Mucosa of descending colon (tissue), 3 donors: ENCODE data around the gene RDH13. TPM values are rescaled to one million over a fixed set of nuclear protein-coding genes. Genes with fewer than 3 reads are reported as not detected.

Source experiments
- ATAC-seq: fragments of 200-7000 bp; cut with Tn5 transposase; one replicate; pipeline ENCODE4 v1.9.1; 2020; ENCODE audit warnings: mild to moderate bottlenecking, moderate library complexity
- DNase-seq, 3 donors: peaks; one replicate each; pipeline ENCODE4 v3.0.0-alpha.2; 2020
- H3K36me3 ChIP-seq: fragments of 200-600 bp; one replicate; pipeline ENCODE4 v1.8.0; 2021; ENCODE audit warnings: low read depth, mild to moderate bottlenecking
- H3K4me1 ChIP-seq: fragments of 200-600 bp; one replicate; pipeline ENCODE4 v1.8.0; 2021; ENCODE audit warnings: low read depth, mild to moderate bottlenecking
- H3K4me3 ChIP-seq: fragments of 200-600 bp; one replicate; pipeline ENCODE4 v1.8.0; 2021; ENCODE audit warnings: mild to moderate bottlenecking
- H3K9me3 ChIP-seq: fragments of 200-600 bp; one replicate; pipeline ENCODE4 v1.8.0; 2021; ENCODE audit warnings: mild to moderate bottlenecking
- intact Hi-C, 2 donors: fragments of 100-400 bp; cut with DNase I in 1 of 2; cut with micrococcal nuclease in 1 of 2; formaldehyde crosslinking; loops; one replicate each; pipeline versions ENCODE4 v1.11.0 to v1.11.1; 2022; cut with DNase I, micrococcal nuclease
- total RNA-seq, 3 donors: library from RNA; stranded (reverse); fragmentation: NEBNext Ultra II Directional in 2 of 3; extraction: Animal tissue kit (Norgen Biotek cat#: 25700) in 2 of 3; gene quantifications; one replicate each; pipeline versions ENCODE4 v1.2.1 to v1.2.4, GENCODE V29; 2021 to 2023
- TF ChIP-seq, protein P1 (sequence below): fragments of 200-600 bp; IDR thresholded peaks from one replicate; pipeline ENCODE4 v1.8.0; 2022; ENCODE audit warnings: antibody characterized with exemption, mild to moderate bottlenecking
- donor health status: DM: no; HTN: no; CAD: no; lungs with moderate emphysema.
- donor health status: DM: no; HTN: no; CAD: no.
- donor health status: DM: no; HTN: yes; CAD: no.

Gene RDH13
- total RNA-seq, 3 donors from 2014 or later = 46.1 to 59.5 (median 55.0) TPM

DNA sequence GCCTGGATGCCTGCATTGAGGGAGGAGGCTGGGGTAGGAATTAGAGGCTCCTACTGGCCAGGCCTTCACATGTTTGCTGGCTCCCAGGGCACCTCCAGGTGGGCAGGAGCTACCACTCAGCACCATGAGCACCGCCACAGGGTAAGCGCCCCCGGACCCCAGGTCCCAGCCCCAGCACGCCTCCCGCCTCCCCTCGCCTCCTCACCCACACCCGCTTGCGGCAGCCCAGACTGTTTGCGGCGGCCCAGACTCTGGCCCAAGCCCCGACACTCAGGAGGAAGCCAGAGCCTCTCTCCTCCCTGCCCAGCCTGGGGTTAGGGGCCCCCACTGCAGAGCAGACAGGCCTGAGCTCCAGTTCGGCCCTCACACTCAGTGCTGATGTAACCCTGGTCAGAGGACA is 13.4 kb upstream of the RDH13 start:
- Histone ChIP-seq H3K4me1 (peaks cover 28% of the 10 kb centered on the region), H3K9me3 (no peaks in the 10 kb centered on the region), H3K4me3 (no peak overlapping the region), H3K36me3 (no peaks in the 10 kb centered on the region)
- TF ChIP-seq, protein P1, sequence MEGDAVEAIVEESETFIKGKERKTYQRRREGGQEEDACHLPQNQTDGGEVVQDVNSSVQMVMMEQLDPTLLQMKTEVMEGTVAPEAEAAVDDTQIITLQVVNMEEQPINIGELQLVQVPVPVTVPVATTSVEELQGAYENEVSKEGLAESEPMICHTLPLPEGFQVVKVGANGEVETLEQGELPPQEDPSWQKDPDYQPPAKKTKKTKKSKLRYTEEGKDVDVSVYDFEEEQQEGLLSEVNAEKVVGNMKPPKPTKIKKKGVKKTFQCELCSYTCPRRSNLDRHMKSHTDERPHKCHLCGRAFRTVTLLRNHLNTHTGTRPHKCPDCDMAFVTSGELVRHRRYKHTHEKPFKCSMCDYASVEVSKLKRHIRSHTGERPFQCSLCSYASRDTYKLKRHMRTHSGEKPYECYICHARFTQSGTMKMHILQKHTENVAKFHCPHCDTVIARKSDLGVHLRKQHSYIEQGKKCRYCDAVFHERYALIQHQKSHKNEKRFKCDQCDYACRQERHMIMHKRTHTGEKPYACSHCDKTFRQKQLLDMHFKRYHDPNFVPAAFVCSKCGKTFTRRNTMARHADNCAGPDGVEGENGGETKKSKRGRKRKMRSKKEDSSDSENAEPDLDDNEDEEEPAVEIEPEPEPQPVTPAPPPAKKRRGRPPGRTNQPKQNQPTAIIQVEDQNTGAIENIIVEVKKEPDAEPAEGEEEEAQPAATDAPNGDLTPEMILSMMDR = no peak
- intact Hi-C loops = no loop called here
- ATAC-seq (no peak), DNase-seq (peak in 1 of 3 donors; percentile 48)

DNA sequence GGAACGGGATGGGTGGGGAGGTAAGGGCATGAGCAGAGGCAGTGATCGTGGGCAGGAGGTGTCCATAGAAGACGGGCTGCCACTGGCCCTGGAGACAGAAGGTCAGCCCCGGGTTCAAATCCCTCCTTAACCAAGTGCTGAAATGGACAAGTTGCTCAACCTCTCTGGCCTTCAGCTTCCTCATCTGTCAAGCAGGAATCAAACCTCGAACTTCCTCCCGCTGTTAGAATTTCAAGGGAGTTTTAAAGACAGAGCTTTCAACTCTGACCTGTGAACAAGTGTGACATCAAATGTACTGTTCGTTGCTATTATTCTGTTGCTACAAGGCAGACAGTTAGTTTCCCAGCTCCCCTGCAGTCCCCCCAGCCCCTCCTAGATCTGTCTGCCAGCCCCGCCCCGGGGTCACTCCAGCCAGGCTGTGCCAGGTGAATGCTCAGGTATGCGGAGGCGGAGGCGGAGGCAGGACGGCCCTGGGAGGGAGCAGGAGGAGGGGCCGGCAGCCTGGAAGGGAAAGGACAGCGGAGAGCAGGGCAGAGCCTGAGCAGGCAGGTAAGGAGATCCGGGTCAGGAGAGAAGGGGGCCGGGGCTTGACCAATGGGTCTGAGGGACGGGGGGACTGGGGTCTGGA is 12.5 kb upstream of the RDH13 start, which contains the start of gene EPS8L1:
EPS8L1 (plus strand) TSS at position 499 of the 628 bp plus-strand sequence. CDS start 576 bp downstream, outside the sequence.
- H3K4me1 ChIP-seq = peaks cover 24% of the 10 kb centered on the region
- intact Hi-C loops = no loop called here
- no peak within 1 kb of the TSS for H3K4me3 ChIP-seq
- TF ChIP-seq, protein P1 = no peak
- ATAC-seq (peak; percentile 72), DNase-seq (peak; percentile 79 to 89 (median 86))
- H3K9me3 ChIP-seq = no peaks in the 10 kb centered on the region
- H3K36me3 ChIP-seq = no peaks in the 10 kb centered on the region

DNA sequence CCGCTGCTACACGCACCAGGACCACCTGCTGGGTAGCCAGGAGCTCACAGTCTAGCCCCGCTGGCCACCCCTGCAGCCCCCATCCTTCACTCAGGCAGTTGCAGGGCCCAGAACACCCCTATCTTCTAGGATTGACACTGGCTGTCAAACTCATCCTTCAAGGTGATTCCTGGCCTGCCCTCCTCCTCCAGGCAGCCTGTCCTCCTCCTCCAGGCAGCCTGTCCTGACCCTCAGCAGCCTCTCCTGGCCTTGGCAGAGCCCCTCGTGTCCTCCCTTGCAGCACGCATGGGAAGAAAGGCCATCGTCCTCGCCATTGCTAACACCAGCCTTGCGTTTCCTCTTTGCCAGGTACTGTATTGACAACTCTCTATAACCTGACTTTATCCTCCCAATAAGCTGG is 9.0 kb upstream of the RDH13 start:
- ATAC-seq (no peak), DNase-seq (no peak)
- Histone ChIP-seq H3K4me3 (no peak overlapping the region), H3K36me3 (no peaks in the 10 kb centered on the region), H3K4me1 (peaks cover 15% of the 10 kb centered on the region), H3K9me3 (no peaks in the 10 kb centered on the region)
- intact Hi-C loops = no loop called here
- TF ChIP-seq, protein P1 = no peak

DNA sequence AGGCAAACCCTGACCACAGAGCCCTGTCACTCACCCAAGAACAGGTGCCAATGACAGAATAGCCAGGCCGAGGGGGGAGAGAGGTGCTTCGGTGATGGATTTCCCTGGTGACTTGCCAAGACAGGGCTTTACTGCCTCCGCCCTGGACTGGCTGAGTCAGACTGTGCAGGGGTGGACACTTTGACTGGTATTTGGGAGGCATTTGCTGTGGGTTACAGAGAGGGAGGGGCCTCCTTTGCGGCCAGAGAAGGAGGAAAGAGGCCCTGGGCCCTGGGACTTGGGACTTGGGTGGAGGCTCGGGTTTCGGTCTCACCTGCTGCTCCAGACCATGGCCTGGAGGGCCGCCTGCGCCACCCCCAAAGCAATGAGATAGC is 8.2 kb upstream of the RDH13 start:
- DNase-seq (peak; percentile 80 to 82 (median 81)), ATAC-seq (peak; percentile 74)
- peaks cover 15% of the 10 kb centered on the region for H3K4me1 ChIP-seq
- TF ChIP-seq, protein P1 = no peak
- no peak overlapping the region for H3K4me3 ChIP-seq
- no peaks in the 10 kb centered on the region for H3K9me3 ChIP-seq
- H3K36me3 ChIP-seq = no peaks in the 10 kb centered on the region
- intact Hi-C loops = no loop called here

DNA sequence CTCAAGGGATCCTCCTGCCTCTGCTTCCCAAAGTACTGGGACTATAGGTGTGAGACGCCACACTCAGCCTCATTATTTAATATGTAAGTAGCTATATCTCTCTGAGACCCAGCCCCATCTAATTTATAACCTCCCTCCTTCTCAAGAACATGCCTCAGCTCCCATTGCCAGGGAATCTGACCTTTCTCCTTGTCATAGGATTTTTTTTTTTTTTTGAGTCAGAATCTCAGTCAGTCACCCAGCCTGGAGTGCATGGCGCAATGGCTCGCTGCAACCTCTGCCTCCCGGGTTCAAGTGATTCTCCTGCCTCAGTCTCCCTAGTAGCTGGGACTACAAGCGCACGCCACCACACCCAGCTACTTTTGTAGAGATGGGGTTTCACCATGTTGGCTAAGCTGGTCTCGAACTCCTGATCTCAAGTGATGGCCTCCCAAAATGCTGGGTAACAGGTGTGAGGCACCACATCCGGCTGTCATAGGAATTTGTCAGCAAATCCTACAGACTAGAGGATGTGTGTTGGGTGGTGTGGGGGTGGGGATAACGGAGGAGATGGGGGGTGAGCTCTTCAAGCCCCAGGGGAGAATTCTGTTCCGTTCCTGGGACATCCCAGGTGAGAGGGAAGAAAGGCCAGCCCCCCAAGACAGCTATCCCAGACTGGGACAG is 7.6 kb upstream of the RDH13 start:
- Histone ChIP-seq H3K9me3 (no peaks in the 10 kb centered on the region), H3K4me3 (no peak overlapping the region), H3K4me1 (peaks cover 14% of the 10 kb centered on the region), H3K36me3 (no peaks in the 10 kb centered on the region)
- DNase-seq (no peak), ATAC-seq (no peak)
- TF ChIP-seq, protein P1 = no peak
- intact Hi-C loops = no loop called here
